Activated T-cell treated with anti-CD3 and anti-CD28 coated beads for 1 hour (primary cell): ENCODE data around the gene CCDC70.

ENCODE experiments used
- DNase-seq: peaks from one replicate; pipeline ENCODE4 v3.0.0-alpha.2; 2020; ENCODE audit warnings: low read depth

The CCDC70 gene

GRCh38 chr13:51831519-51831918 is 30.2 kb upstream of the CCDC70 start:
- no peak for DNase-seq

DNA sequence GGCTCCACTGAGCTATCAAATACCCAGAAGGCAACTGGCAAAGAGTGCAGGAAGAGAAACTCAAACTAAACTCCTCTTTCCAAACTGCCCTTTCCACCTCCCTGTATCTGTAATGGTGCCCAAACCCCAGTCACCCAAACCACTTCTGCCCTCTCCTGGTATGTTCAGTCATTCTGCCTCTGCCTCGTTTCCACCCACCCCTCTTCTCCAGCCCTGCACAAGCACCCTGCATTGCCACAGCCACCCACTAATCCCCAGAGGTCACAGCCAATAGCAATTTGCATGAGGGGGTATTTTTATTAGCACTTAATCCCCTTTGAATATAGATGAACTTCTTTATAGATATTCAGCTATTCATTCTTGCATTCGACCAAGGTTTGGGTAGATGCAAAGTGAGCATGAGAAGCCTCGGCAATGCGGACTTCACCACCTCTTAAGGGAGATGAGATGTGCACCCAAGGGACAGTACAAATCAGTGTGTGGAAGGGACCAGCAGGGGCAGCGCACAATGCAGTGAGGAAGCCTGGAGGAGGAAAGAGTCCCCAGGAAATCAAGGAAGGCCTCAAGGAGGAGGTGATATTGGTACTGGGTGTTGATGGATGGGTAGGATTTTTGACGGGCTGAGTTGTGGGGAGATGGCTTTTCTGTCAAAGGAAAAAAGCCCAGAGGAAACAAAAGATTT is 29.2 kb upstream of the CCDC70 start:
- peak; percentile 40 for DNase-seq

GRCh38 chr13:51833980-51834379 is 27.8 kb upstream of the CCDC70 start:
- no peak for DNase-seq

- DNase-seq, result no peak
Measured at GRCh38 chr13:51834581-51835171, 27.1 kb upstream of the CCDC70 start.

DNA sequence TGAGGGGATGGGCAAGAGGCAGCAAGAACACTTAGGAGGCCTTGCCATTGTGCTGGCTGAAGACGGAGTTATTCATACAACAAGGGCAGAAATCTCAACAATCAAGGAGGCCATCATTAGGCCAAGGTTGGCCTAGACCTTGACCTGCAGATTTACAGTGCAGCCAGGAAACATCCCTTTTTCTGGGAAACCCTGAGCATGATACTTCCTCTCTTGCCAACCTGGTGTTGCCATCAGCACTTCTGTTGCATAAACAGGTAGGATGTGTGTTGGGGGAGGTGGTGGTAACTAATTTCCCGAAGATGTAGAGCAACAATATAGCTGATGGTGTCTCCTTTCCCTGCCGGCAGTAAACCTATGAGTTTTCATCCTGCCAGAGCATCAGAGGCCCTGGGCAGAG is 24.8 kb upstream of the CCDC70 start:
- DNase-seq, result no peak

GRCh38 chr13:51838240-51838846 is 23.4 kb upstream of the CCDC70 start:
- DNase-seq, result no peak

GRCh38 chr13:51839711-51840540 is 21.8 kb upstream of the CCDC70 start:
- DNase-seq, result no peak

- no peak for DNase-seq
Measured at GRCh38 chr13:51840917-51841316, 20.9 kb upstream of the CCDC70 start.

GRCh38 chr13:51841732-51842131 is 20.0 kb upstream of the CCDC70 start:
- no peak for DNase-seq

- no peak for DNase-seq
Measured at GRCh38 chr13:51843529-51843928, 18.2 kb upstream of the CCDC70 start.

GRCh38 chr13:51844862-51845573 is 16.8 kb upstream of the CCDC70 start, which contains the start of gene TMEM272:
Gene TMEM272 (minus strand): TSS chr13:51845177. CDS start chr13:51838530, 6,647 bp downstream.
- no peak for DNase-seq

- DNase-seq, result no peak
Measured at GRCh38 chr13:51845574-51846318, 16.0 kb upstream of the CCDC70 start.

DNA sequence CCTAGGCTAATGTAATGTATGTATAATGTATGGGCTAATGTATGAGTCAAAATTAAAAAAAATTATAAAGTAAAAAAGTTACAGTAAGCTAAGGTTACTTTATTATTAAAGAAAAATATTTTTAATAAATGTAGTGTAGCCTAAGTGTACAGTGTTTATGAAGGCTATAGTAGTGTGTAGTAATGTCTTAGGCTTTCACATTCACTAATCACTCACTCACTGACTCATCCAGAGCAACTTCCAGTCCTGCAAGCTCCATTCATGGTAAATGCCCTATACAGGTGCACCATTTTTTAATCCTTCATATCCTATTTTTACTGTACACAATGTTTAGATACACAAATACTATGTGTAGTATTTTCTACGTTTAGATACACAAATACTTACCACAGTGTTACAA is 15.0 kb upstream of the CCDC70 start:
- no peak for DNase-seq

DNA sequence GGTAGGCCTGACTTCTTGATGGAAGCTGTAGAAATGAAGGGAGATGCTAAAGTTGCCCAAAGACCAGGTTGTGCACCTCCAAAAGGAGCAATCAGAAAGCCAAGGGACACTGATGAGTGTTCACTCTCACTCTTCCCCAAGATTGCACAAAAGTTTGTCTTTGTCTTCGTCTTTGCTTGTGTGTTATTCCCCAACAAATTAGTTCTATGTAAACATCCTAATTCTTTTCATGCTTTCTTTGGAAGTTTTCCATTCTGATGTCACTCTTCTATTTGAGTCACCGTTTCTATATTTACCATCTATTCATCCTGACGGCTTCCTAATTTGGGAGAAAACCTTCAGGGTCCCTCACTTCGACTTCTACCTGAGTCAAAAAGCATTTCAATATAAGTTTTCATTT is 13.1 kb upstream of the CCDC70 start:
- DNase-seq, result no peak

- no peak for DNase-seq
Measured at GRCh38 chr13:51849145-51850101, 12.3 kb upstream of the CCDC70 start.

GRCh38 chr13:51856027-51856736 is 5.6 kb upstream of the CCDC70 start:
- no peak for DNase-seq

- no peak for DNase-seq
Measured at GRCh38 chr13:51856998-51857397, 4.8 kb upstream of the CCDC70 start.

- no peak for DNase-seq
Measured at GRCh38 chr13:51858433-51859247, 3.1 kb upstream of the CCDC70 start.

- DNase-seq, result no peak
Measured at GRCh38 chr13:51862957-51863356, 1.2 kb downstream of the CCDC70 start.
